HCEC 1CT (cell line): ENCODE results near the gene DHX16.
"Not testable (repeated sequence)": the region's sequence is repeated elsewhere in the genome, so short reads cannot be mapped to it uniquely, and the experiment has no call there.

Experiments
- DNase-seq: peaks from one replicate; pipeline ENCODE4 v3.0.0-alpha.2; 2017

The DHX16 gene

DNA sequence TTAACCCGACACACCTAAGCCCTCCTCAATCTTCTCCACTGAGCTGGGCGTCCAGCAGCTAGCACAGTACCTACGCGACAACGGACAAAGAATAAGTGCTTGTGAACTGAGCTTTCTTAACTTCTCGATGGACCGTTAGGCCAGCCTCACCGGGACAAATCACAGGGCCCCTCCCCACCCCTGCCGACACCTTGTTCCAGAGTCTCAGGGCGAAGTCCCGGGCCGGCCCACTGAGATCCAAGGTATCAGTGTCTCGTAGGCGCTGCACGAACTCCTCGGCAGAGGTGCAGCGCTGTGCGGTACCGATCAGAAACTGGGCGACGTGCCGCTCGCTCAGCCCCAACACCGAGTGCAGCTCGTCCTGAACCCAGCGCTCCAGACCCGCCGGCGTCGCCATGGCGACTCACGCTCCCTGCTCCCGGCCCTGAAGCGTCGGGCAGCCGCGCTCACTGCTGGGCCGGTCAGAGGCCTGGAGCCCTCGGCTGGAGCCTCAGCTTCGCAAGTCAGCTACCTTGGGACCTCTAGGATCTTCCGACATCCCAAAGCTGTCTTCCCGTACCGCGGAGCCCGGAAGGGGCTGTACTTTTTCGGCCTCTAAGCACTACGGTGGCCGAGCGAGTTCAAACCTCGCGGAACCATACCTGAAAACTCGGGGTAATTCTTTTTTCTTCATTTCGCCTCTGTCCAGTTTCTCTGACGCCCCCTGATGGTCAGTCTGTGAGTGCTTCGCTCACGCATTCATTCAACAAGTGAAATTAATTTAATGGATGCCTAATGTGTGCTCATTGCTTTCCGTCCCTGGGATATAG lies at the start of gene DHX16:
Gene DHX16, minus strand, starts transcription at position 562 of the 809 bp plus-strand sequence. Its CDS starts 165 bp downstream, at position 397.
- DNase-seq: peak; percentile 98

DNA sequence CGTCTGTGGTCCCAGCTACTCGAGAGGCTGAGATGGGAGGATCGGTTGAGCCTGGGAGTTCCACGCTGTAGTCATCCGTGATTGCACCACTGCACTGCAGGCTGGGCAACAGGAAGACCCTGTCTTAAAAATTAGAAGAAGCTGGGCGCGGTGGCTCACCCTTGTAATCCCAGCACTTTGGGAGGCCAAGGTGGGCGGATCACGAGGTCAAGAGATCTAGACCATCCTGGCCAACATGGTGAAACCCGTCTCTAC lies 49.1 kb upstream of the DHX16 start:
- not testable (repeated sequence) for DNase-seq

DNA sequence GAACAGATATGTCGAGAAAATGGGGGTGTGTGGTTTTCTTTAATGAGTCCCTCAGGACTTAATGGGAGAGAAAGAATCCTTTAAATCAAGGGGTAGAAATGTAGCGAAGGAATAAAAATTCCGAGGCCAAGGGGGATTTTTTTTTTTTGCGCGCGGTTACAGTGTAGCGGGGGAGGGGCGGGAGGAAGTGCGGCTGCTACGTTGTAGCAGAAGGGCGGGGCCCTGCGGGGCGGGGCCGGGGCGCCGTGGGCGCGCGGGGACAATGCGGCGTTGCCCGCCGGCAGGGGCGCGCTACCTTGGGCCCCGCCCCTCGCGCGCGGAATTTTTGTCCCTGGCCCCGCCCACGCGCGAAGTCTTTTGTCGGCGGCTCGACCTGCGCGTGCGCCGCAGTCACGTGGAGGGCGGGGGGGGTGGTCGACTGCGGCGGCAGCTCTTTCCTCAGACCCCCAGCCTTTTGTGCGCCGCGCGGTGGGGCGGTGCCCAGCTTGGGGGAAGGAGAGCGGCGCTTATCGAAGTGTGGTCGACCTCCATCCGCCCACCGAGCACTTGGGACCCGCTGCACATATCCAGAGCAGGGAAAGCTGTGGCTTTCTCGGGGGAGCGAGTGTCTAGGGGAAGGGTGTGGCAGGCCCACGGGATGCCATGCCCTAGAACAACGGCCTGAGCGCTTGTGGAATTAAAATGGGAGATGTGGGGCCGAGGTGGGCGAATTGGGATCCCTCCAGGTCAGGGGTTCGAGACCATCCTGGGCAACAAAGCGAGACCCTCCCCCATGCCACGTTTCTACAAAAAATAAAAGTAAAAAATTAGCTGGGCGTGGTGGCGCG lies 48.6 kb upstream of the DHX16 start:
- peak; percentile 90 for DNase-seq

DNA sequence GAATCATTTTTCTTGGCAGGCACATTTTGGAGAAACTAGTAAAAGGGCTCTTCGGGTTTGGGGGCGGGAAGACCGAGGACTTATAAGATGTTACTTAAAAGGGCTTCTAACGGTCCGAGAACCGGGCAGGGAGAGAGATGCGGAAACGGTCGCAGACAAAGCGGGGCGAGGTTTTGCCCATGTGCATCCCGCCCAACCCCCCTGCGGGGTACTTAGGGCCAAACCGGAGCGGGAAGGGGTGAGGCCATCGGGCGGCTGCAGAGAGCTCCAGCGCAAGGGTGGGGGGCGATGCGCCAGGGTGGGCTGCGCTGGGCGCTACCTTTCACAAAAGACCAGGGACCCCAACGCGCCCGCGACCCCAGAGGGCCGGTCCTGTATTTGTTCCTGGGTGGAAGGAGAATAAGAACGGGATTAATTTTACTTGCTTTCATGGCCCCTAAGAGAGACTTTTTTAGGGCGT lies 48.0 kb upstream of the DHX16 start:
- DNase-seq: peak; percentile 59

DNA sequence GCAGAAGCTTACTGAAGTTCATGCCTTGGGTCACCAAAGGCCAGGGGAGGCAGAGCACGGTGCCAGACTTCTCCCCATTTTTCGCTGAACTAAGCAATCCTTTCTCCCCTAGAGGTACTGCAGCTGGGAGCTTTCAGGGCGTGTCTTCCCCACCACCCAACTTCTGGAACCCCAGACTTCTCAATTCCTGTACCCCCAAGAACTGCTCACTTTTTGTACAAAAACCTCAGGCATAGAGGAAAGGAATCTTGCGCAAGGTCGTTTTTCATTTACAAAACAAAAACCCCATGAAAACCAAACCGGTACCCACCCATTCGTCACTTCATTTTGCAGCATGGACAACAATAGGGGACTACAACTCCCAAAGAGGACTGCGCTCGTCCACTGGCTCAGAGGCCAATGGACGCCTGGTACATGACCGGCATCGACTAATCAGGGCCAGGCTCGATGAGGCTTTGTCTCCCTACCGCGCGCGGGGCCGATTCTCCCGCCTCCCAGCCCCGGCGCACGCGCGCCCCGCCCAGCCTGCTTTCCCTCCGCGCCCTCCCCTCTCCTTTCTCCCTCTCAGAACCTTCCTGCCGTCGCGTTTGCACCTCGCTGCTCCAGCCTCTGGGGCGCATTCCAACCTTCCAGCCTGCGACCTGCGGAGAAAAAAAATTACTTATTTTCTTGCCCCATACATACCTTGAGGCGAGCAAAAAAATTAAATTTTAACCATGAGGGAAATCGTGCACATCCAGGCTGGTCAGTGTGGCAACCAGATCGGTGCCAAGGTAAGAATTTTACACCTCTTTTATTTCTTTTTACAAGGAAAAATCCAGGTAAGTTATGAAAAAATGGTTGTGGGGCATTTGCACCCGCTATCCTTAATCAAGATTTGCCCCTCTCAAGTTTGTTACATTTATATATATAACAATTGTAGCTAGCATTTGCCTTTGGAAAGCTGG lies 47.3 kb upstream of the DHX16 start, which contains the start of gene TUBB:
Gene TUBB, plus strand, starts transcription at position 562 of the 947 bp plus-strand sequence. Its CDS starts 155 bp downstream, at position 717.
- peak; percentile 99 for DNase-seq

DNA sequence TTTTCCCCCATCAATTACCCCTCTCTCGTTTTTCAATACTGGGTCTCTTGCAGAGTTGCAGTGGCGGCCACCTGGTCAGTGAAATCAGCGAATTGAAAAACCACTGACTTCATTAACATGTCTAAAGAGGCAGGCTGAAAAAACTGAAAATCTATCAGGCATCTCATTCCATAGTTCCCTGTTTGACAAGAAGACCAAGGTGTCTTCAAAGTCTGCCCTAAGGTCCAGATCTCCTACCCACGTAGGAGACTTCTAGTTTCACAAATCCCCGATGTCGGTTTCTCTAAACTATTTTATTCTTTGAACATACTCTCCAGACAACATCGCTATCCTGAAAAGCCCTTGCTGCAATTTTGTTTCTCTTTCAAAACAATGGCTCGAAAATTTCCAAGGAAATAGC lies 46.5 kb upstream of the DHX16 start:
- DNase-seq: no peak

DNA sequence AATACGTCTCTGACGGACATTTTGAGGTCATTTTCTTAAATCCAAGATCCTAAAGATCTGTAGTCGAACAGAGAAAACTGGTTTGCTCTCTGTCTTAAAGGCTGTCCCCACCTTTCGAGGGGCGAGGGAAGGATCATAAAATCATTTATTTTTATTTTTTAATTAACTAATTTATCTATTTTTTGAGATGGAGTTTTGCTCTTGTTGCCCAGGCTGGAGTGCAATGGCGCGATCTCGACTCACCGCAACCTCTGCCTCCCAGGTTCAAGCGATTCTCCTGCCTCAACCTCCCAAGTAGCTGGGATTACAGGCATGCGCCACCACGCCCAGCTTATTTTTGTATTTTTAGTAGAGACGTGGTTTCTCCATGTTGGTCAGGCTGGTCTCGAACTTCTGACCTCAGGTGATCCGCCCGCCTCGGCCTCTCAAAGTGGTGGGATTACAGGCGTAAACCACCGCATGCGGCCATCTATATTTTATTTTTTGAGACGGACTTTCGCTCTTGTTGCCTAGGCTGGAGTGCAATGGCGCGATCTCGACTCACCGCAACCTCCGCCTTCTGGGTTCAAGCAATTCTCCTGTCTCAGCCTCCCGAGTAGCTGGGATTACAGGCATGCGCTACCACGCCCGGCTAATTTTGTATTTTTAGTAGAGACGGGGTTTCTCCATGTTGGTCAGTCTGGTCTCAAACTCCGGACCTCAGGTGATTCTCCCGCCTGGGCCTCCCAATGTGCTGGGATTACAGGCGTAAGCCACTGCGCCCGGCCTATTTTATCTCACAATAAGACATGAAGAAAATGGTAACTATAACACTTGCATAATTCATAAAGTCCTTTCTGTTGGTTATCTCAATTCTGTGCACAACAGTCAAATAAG lies 45.3 kb upstream of the DHX16 start:
- DNase-seq: not testable (repeated sequence)

DNA sequence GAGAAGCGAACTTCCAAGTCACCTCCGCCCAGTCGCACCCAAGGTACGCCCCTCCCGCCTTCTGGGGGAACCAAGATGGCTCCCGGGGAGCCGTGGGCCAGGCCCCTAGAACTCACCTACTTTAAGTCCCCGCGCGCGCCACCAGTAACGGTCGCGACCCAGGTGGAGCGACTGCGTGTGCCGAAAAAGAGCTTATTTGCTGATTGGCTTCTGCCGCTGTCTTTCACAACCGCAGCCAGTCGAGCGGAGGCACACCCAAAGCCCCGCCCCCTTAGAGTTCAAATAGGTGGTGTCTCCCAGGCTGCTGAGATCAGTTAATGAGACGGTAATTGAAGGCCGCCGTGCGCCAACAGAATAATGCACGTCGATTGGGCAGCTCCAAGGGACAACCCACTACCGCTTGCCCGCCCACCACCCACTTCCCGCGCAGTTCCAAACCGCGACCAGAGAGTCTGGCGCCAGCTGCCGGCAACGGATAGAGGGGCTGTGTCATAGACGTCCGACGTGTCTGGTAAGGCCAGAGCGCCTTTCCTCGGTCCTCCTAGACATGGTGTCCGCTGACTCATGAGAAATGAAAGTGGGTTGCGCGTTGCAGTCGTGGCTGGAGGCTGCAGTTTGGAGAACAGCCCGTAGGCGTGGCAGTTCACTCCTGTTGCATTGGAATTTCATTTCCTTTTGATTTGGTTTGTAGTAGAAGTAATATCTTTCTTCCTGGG lies 44.5 kb upstream of the DHX16 start, which contains the start of gene MDC1:
Gene MDC1, minus strand, starts transcription at position 153 of the 716 bp plus-strand sequence. CDS start 2,106 bp downstream, outside the sequence.
- peak; percentile 100 for DNase-seq

DNA sequence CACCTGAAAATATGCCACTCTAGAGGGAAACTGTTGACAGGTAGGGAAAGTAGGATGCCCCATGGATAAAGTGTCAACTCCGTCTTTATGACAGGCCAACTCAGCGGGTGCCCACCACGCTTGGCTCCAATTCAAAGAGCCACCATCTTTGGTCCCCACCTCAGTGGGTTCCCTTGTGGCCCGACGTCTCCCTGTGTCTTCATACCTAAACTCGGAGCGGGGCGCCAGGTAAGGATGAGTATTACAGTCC lies 44.0 kb upstream of the DHX16 start:
- no peak for DNase-seq

DNA sequence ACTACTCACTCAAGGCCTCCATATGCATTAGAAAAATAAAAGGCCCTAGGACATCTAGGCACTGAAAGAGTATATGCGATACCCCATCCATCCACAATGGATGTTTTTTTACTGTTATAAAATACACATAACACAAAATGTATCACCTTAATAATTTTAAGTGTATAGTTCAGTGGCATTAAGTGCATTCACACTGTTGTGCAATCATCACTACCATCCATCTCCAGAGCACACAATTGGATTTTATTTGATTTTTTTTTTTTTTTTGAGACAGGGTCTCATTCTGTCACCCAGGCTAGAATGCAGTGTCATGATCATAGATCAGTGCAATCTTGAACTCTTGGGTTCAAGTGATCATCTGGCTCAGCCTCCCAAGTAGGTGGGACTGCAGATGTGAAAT lies 41.5 kb upstream of the DHX16 start:
- DNase-seq: no peak

DNA sequence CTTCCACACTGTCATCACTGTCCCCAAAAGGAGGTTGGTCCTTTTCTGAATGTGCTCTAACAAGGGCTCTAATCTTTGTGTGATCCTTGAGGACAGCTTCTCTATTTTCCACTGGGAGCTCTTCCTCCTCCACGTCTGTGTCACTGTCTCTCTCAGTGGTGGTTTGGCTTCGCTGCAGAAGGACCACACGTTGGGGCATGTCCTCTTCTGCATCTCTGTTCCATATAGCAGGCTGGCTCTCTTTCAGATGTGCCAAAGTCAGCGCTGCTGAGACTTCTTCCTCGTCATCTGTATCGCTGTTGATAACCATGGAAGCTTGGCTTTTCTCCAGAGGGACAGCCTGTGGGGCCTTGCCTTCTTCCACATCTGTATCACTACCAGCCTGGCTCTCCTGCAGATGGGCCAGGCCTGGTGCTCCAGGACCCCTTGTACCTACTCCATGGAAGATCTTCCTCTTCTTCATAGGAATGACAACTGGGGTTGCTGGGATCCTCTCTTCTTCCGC lies 39.7 kb upstream of the DHX16 start:
- DNase-seq: no peak

DNA sequence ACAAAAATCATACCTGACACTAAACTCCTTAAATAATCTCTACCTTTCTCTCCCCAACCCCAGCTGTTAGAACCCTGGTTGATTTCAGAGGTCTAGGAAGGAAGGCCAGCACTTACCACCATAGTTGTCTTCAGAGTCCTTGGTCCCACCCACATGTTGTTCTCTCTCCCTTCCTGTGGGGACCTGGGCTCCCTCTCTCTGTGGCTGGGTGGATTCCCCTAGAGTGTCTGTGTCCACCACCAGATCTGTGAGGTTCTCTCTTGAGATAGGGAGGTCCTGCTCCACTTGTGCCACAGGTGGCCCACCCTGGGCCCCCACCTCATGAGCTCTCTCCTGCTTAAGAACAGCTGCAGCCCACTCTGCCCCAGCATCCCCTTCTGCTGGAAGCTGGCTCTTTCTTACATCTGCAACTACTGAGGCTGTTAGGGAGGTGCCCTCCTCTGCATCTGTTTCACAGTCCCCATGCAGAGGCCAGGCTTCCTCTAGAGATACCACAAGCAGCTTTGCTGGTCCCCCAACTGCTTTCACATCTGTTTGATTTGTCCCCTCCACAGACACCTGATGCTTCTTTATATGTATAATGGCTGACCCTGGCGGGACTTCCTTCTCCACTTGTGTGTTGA lies 39.1 kb upstream of the DHX16 start:
- DNase-seq: no peak

DNA sequence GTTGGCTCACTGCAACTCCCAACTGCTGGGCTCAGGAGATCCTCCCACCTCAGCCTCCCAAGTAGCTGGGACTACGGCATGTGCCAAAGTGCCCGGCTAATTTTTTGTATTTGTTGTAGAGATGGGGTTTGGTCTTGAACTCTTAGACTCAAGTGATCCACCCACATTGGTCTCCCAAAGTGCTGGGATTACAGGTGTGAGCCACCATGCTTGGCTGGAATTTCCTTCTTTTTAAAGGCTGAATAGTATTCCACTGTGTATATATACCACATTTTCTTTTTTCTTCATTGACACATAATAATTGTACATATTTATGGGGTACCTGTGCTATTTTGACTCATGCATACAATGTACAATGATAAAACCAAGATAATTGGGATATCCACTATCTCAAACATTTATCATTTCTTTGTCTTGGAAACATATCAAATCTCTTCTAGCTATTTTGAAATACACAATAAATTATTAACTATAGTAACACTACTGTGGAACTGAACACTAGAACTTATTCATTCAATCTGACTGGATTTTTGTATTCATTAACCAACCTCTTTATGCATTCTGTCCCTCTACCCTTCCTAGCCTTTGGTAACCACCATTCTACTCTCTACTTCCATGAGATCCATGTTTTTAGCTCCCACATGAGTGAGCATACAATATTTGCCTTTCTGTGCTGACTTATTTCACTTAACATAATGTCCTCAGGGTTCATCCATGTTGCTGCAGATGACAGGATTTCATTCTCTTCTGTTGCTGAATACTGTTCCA lies 36.5 kb upstream of the DHX16 start:
- no peak for DNase-seq

DNA sequence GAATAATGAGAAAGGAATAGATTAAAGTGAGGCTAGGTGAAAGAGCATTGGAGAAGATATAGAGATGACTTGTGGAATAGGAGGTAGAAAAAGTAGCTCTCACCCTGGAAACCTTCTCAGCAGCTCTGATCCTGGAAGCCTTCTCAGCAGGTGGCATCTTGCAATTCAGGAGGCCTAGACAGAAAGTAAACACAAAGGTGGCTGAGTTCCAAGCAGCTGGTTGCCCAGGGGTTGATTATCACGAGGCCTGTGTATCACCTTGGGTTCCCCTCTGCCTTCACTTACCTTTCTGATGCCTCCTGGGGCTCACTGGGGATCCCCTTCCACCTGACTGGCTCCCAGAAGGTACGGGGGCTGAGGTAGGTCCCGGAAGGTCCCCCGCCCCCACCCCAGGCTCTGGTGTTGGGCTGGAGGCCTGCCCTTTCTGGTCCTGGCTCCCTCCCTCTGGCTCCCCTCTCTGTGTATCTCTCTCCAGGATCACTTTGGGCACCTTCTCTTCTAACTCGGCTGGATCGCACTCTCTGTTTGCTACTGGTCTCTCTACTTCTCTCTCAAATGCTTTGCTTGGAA lies 34.6 kb upstream of the DHX16 start:
- DNase-seq: no peak

DNA sequence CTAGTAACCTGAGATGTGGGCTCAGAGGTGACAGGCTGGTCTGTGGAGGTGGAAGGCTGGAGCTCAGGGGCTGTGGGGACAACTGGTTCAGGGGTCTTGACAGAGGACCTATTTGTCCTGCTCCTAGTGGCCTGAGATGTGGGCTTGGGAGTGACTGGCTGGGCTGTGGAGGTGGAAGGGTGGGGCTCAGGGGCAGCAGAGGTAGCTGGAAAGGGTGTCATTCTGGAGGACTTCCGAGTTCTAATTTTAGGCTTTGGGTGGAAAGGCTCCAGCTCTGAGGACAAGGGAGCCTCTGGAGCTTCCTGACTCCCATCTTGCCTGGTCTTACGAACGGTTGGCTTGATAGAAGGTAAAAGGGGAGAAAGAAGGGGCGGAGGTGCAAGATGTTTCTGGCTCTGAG lies 32.8 kb upstream of the DHX16 start:
- no peak for DNase-seq

DNA sequence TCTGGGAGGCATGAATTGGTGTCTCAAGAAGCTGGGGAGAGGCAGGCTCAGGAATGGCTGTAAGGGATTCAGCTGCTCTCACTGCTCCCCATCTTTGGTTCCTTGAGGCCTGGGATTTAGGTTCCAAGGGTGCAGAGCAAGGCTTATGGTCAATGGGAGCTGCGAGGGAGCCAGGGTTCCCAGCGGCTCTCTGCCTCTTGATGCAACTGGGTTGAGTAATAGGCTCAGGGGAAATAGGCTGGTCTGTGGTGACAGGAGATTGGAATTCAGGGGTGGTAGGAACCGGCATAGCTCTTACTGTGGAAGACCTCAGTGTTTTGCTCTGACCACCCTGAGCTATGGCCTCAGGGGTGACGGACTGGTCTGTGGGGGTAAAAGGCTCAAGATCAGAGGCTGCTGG lies 31.0 kb upstream of the DHX16 start:
- DNase-seq: no peak

DNA sequence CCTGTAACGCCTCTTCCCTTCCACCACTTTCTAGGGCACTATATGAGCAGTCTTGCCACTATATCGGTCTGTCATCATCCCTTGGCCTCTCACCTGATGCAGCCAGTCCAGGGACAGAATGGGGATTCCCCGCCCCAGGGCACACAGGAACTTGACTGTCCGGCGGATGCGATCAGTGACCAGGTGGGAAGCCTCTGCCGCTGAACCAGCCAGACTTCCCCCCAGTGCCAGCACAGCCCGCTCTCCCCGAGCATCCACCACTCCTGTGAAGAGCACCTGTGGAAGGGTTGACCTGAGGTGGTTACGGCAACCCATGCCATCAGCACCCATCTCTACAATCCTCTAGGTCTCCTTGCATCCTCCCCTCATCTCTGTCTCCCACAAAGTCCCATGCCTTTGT lies 30.2 kb upstream of the DHX16 start:
- no peak for DNase-seq

DNA sequence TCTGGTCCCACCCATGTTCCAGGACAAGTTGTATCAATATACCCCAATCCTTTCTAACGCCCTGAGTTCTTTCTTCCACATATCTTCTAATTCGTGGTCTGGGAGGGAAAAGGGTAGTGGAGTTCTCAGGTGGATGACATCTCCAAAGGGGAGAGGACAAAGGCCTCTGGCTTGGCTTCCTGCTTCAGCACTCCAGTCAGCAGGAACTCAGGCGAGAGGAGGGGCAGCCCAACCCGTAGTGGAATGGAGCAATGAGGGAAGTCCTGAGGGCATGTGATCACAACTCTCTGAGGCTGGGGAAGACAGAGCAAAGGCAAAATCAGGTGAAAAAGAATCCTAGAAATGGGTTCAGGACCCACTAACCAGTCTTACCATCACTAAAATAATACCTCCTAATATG lies 27.5 kb upstream of the DHX16 start:
- DNase-seq: no peak

DNA sequence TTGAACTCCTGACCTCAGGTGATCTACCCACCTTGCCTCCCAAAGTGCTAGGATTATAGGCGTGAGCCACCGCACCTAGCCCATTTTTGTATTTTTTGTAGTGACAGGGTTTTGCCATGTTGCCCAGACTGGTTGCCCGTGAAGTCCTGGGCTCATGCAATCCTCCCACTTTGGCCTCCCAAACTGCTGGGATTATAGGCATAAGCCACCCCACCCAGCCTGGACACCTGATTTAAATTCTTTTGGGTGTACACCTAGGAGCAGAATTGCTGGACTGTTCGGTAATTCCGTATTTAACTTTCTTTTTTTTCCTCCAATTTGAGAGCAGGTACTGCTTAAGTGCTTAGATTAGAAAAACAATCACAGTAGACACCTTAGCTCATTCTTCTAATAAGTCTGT lies 23.6 kb upstream of the DHX16 start:
- no peak for DNase-seq
